Measurements from ENCODE around the gene DRG2. TPM values are rescaled to one million over a fixed set of nuclear protein-coding genes. Genes with fewer than 3 reads are reported as not detected.

The DRG2 gene
- total RNA-seq, 2 donors from 2014 or later: 18.2 to 27.7 TPM

DNA sequence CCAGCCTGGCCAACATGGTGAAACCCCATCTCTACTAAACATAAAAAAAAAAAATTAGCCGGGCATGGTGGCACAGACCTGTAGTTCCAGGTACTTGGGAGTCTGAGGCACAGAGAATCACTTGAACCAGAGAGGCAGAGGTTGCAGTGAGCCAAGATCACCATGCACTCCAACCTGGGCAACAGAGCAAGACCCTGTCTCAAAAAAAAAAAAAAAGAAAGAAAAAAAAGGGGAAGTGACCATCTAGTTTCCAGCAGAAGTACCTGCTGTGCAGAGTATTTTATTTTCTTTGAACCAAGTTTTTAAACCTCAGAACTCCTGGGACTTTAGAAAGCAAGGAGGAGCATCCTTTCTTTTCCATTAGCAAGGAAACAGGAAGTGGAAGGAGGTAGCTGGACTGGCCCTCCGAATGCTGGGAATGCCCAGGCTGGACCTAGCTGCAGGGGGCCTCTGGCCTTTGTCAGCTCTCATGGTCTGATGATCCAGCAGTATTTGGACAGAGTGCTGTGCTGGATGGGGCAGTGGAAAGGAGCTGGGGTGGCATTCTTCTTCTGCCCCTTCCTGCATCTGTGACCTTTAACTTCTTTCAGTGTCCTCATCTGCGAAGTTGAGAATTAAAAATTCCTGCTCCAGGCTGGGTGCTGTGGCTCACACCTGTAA is 41.9 kb upstream of the DRG2 start:
- Histone ChIP-seq H3K27me3 (no peaks in the 10 kb centered on the region), H3K27ac (no peak overlapping the region), H3K9me3 (no peaks in the 10 kb centered on the region), H3K4me3 (no peak overlapping the region), H3K36me3 (peaks cover 12% of the 10 kb centered on the region), H3K4me1 (peaks cover 0 to 12% of the 10 kb centered on the region in 2 donors)
- no peak for DNase-seq (ENCODE audit: low spot score)
- TF ChIP-seq, protein P1, sequence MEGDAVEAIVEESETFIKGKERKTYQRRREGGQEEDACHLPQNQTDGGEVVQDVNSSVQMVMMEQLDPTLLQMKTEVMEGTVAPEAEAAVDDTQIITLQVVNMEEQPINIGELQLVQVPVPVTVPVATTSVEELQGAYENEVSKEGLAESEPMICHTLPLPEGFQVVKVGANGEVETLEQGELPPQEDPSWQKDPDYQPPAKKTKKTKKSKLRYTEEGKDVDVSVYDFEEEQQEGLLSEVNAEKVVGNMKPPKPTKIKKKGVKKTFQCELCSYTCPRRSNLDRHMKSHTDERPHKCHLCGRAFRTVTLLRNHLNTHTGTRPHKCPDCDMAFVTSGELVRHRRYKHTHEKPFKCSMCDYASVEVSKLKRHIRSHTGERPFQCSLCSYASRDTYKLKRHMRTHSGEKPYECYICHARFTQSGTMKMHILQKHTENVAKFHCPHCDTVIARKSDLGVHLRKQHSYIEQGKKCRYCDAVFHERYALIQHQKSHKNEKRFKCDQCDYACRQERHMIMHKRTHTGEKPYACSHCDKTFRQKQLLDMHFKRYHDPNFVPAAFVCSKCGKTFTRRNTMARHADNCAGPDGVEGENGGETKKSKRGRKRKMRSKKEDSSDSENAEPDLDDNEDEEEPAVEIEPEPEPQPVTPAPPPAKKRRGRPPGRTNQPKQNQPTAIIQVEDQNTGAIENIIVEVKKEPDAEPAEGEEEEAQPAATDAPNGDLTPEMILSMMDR (IDR thresholded peaks at IDR 0.05): no peak

DNA sequence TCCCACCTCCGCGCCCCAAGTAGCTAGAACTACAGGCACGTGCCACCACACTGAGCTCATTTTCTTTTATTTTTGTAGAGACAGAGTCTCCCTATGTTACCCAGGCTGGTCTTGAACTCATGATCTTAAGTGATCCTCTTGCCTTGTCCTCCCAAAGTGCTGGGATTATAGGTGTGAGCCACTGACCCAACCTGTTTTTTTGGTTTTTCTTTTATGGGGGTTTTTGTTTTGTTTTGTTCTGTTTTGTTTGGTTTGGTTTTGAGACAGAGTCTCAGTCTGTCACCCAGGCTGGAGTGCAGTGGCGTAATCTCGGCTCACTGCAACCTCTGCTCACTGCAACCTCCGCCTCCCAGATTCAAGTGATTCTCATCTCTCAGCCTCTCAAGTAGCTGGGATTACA is 32.2 kb upstream of the DRG2 start:
- Histone ChIP-seq H3K36me3 (peaks cover 32% of the 10 kb centered on the region), H3K4me3 (no peak overlapping the region), H3K4me1 (no peaks in the 10 kb centered on the region), H3K9me3 (no peaks in the 10 kb centered on the region), H3K27me3 (no peaks in the 10 kb centered on the region), H3K27ac (no peak overlapping the region)
- no peak for DNase-seq (ENCODE audit: low spot score)
- TF ChIP-seq, protein P1 (IDR thresholded peaks at IDR 0.05): no peak

DNA sequence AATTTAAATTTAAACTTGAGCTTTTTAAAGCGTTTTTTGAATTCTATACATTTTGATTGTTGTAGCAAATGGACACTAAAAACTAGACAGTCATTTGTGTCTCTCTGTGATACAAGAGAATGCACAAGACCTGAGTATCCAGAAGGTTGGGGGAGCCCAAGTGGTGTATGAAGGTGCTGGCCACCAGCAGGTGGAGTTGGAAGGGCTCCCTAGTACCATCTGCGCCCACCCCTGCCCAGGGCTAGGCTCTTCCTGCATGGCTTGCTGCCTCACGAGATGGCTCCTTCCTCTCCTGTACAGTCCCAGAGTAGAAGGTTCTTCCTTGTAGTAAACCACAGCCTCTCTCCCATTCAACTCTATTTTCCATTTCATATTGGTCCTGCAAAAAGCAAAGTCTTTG is 31.5 kb upstream of the DRG2 start:
- TF ChIP-seq, protein P1 (IDR thresholded peaks at IDR 0.05): no peak
- Histone ChIP-seq H3K9me3 (no peaks in the 10 kb centered on the region), H3K27me3 (no peaks in the 10 kb centered on the region), H3K36me3 (peaks cover 38% of the 10 kb centered on the region), H3K4me1 (no peaks in the 10 kb centered on the region), H3K27ac (no peak overlapping the region), H3K4me3 (no peak overlapping the region)
- no peak for DNase-seq (ENCODE audit: low spot score)

DNA sequence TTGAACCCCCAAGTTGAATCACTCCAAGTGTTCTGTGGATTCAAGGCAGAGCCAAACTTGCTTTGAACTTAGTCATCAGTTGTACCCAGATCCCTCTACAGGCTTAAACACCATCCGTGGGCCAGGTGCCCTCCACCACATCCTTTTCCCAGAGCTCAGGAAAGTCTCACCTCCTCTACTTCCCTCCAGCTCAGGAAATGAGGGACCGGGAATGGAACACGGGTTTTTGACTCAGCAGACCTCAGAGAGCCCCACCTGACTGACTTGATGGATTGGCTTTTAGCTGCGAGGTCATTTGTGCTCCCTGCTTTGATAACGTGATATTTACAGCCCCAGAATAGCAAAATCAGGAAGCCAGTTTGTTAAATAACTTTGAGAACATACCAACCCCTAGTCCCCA is 28.5 kb upstream of the DRG2 start:
- H3K4me1 ChIP-seq: no peaks in the 10 kb centered on the region
- no peaks in the 10 kb centered on the region for H3K27me3 ChIP-seq
- no peak for DNase-seq (ENCODE audit: low spot score)
- no peak overlapping the region for H3K27ac ChIP-seq
- H3K9me3 ChIP-seq: no peaks in the 10 kb centered on the region
- peaks cover 53% of the 10 kb centered on the region for H3K36me3 ChIP-seq
- TF ChIP-seq, protein P1 (IDR thresholded peaks at IDR 0.05): no peak
- H3K4me3 ChIP-seq: no peak overlapping the region

DNA sequence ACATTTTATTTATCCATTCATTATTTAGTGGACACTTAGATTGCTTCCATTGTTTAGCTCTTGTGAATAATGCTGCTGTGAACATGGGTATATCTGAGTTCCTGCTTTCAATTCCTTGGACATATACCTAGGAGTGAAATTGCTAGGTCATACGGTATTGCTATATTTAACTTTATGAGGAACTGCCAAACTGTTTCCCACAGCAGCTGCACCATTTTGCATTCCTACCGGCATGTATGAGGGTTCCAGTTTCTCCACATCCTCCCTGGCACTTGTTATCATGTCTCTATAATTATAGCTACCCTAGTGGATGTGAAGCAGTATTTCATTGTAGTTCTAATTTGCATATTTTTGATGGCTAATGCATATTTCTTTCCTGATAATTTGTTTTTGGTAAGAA is 23.7 kb upstream of the DRG2 start:
- Histone ChIP-seq H3K9me3 (no peaks in the 10 kb centered on the region), H3K36me3 (peaks cover 55% of the 10 kb centered on the region), H3K4me3 (no peak overlapping the region), H3K27me3 (no peaks in the 10 kb centered on the region), H3K27ac (no peak overlapping the region), H3K4me1 (no peaks in the 10 kb centered on the region)
- DNase-seq (ENCODE audit: low spot score): no peak
- TF ChIP-seq, protein P1 (IDR thresholded peaks at IDR 0.05): no peak

DNA sequence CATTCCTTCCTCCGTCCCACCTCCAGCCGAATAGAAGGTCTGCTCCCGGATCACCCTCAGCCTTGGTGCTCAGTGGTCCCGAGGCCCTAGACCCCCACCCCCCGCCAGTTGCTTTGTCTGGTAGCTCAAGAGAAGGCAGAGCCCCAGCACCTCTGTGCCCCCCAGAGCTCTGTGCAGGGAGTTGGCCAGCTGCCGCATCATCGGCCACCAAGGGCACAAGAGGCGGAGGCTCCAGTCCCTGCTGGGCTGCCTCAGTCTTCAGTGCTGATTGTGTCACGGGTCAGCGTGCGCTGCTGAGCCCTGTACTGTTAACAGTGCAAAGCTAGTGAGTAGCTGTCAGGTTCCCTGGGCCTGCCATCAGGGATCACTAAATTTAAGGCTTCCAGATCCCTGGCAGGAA is 22.2 kb upstream of the DRG2 start:
- no peaks in the 10 kb centered on the region for H3K9me3 ChIP-seq
- no peak overlapping the region for H3K4me3 ChIP-seq
- H3K36me3 ChIP-seq: peaks cover 46% of the 10 kb centered on the region

More for the DNA sequence above, 22.2 kb upstream of the DRG2 start:
- H3K27me3 ChIP-seq: no peaks in the 10 kb centered on the region
- DNase-seq (ENCODE audit: low spot score): no peak
- no peak overlapping the region for H3K27ac ChIP-seq
- no peaks in the 10 kb centered on the region for H3K4me1 ChIP-seq
- TF ChIP-seq, protein P1 (IDR thresholded peaks at IDR 0.05): no peak
